CD8-positive, alpha-beta memory T cell (primary cell): ENCODE measurements around the gene UTP11. TPM values are rescaled to one million over a fixed set of nuclear protein-coding genes. Genes with fewer than 3 reads are reported as not detected.
A peak's percentile ranks its signal among the peaks of the same experiment; 100 is the strongest.

Experiments
- CTCF ChIA-PET: fragments of 350-600 bp; sonication (Branson Sonifier 250); formaldehyde crosslinking; loops from one replicate; lab custom pipeline; 2021; ENCODE audit warnings: antibody characterized with exemption; lab: Charles Lee
- POLR2A ChIA-PET: fragments of 350-600 bp; sonication (Branson Sonifier 250); formaldehyde crosslinking; loops from one replicate; lab custom pipeline; 2021; ENCODE audit warnings: antibody characterized with exemption; lab: Charles Lee
- DNase-seq, 5 donors: peaks; one replicate each; pipeline versions ENCODE4 v3.0.0 to v3.0.0-alpha.2; 2020 to 2022; ENCODE audit warnings: mixed read lengths in 1 of 5
- H3K27ac ChIP-seq: one replicate; pipeline ENCODE4 v1.7.0; 2013; ENCODE audit warnings: low read depth, mild to moderate bottlenecking, low read length, moderate library complexity
- H3K27me3 ChIP-seq: 2 replicates; pipeline ENCODE4 v1.7.0; 2013; ENCODE audit warnings: low read length, mild to moderate bottlenecking; ENCODE audit not compliant: insufficient read depth, poor library complexity, severe bottlenecking
- H3K36me3 ChIP-seq: 2 replicates; pipeline ENCODE4 v1.7.0; 2013; ENCODE audit warnings: mild to moderate bottlenecking, low read length, moderate library complexity; ENCODE audit not compliant: insufficient read depth
- H3K4me1 ChIP-seq: 2 replicates; pipeline ENCODE4 v1.7.0; 2013; ENCODE audit warnings: mild to moderate bottlenecking, low read length, moderate library complexity; ENCODE audit not compliant: insufficient read depth
- H3K4me3 ChIP-seq: 2 replicates; pipeline ENCODE4 v1.7.0; 2013; ENCODE audit warnings: mild to moderate bottlenecking, low read length
- H3K9me3 ChIP-seq: 2 replicates; pipeline ENCODE4 v1.7.0; 2013; ENCODE audit warnings: mild to moderate bottlenecking, low read length
- H3K27ac Mint-ChIP-seq, 8 donors: one replicate each; pipeline ENCODE4 v1.8.0; 2020 to 2021; ENCODE audit warnings: mixed read lengths in 8 of 8, mild to moderate bottlenecking in 6 of 8, inconsistent platforms in 3 of 8, moderate library complexity in 3 of 8
- H3K27me3 Mint-ChIP-seq, 2 donors: one replicate each; pipeline ENCODE4 v1.8.0; 2020 to 2021; ENCODE audit warnings: mixed read lengths in 2 of 2, mild to moderate bottlenecking in 1 of 2, moderate library complexity in 1 of 2
- H3K36me3 Mint-ChIP-seq, 3 donors: one replicate each; pipeline ENCODE4 v1.8.0; 2020 to 2021; ENCODE audit warnings: mixed read lengths in 3 of 3, inconsistent platforms in 1 of 3, mild to moderate bottlenecking in 1 of 3
- H3K4me1 Mint-ChIP-seq, 3 donors: one replicate each; pipeline ENCODE4 v1.8.0; 2020 to 2021; ENCODE audit warnings: mixed read lengths in 3 of 3, inconsistent platforms in 1 of 3, mild to moderate bottlenecking in 1 of 3
- H3K4me3 Mint-ChIP-seq, 7 donors: one replicate each; pipeline ENCODE4 v1.8.0; 2020 to 2021; ENCODE audit warnings: mixed read lengths in 7 of 7, mild to moderate bottlenecking in 6 of 7, moderate library complexity in 4 of 7, inconsistent platforms in 2 of 7
- H3K9me3 Mint-ChIP-seq, 5 donors: one replicate each; pipeline ENCODE4 v1.8.0; 2020 to 2022; ENCODE audit warnings: mixed read lengths in 5 of 5, mild to moderate bottlenecking in 3 of 5, moderate library complexity in 2 of 5, inconsistent platforms in 1 of 5
- polyA plus RNA-seq: library from polyadenylated mRNA; unstranded; fragments of 300-500 nt; fragmentation: Illumina TruSeq; gene quantifications from one replicate; pipeline ENCODE4 v1.2.3, GENCODE V29; 2021
- total RNA-seq, 2 experiments: library from RNA; stranded (reverse); gene quantifications; one replicate each; pipeline ENCODE4 v1.2.3, GENCODE V29; 2021

Gene UTP11
- total and polyA plus RNA-seq, 3 experiments from 2014 or later: 22.4 to 73.6 (median 73.5) TPM

DNA sequence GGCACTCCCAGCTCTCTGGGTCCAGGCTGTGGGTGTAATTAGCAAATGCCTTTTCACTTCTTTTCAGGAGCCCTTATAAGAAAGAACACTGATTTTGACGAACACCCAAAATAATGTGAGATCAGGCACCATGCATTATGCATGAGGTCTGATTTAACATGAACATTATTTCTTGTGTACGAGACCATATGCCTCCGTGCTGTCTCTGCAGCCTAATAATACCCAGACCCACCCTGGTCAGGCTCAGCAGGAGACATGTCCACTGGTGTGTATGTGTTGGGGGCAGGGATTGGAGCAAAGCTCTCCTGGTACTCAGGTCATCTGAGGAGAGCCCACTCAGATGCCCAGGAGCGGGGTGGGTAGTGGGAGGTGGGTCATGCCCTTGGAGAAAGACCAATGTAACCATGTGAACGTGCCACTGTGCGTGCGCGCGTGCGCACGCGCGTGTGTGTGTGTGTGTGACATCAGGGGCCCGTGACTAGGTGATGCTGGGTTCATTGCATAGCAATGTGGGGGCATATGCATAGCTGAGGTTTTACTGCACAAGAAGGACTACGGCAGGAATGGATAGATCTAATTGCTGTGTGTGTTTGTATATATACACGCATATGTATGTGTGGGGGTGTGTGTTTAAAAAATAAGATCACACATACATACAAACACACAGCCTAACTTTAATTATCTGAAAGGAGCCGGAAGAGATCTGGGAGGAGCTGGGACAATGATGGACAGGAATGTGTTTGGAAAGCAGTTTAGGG, 27.0 kb downstream of the UTP11 start:
- H3K27me3 Mint-ChIP-seq: peaks cover 42 to 56% of the 10 kb centered on the region in 2 donors
- H3K4me3 ChIP-seq: no peak overlapping the region
- no peak for DNase-seq
- no peaks in the 10 kb centered on the region for H3K36me3 Mint-ChIP-seq
- H3K27ac ChIP-seq: no peak overlapping the region
- CTCF ChIA-PET: interaction anchor here (1.1 kb wide), 1 partner anchor 9 kb away, joined by 3 read pairs; no protein-coding TSS in a partner anchor
- H3K4me1 Mint-ChIP-seq: peaks cover 4 to 10% (median 8%) of the 10 kb centered on the region in 3 donors
- POLR2A ChIA-PET: no interaction called here
- no peaks in the 10 kb centered on the region for H3K9me3 ChIP-seq
- H3K9me3 Mint-ChIP-seq: peaks cover 0 to 2% (median 0%) of the 10 kb centered on the region in 5 donors
- H3K4me3 Mint-ChIP-seq: peak overlapping the region in 1 of 7 donors; percentile 53
- H3K27ac Mint-ChIP-seq: no peak overlapping the region
- no peaks in the 10 kb centered on the region for H3K36me3 ChIP-seq
- peaks cover 6% of the 10 kb centered on the region for H3K4me1 ChIP-seq
- peaks cover 28% of the 10 kb centered on the region for H3K27me3 ChIP-seq

DNA sequence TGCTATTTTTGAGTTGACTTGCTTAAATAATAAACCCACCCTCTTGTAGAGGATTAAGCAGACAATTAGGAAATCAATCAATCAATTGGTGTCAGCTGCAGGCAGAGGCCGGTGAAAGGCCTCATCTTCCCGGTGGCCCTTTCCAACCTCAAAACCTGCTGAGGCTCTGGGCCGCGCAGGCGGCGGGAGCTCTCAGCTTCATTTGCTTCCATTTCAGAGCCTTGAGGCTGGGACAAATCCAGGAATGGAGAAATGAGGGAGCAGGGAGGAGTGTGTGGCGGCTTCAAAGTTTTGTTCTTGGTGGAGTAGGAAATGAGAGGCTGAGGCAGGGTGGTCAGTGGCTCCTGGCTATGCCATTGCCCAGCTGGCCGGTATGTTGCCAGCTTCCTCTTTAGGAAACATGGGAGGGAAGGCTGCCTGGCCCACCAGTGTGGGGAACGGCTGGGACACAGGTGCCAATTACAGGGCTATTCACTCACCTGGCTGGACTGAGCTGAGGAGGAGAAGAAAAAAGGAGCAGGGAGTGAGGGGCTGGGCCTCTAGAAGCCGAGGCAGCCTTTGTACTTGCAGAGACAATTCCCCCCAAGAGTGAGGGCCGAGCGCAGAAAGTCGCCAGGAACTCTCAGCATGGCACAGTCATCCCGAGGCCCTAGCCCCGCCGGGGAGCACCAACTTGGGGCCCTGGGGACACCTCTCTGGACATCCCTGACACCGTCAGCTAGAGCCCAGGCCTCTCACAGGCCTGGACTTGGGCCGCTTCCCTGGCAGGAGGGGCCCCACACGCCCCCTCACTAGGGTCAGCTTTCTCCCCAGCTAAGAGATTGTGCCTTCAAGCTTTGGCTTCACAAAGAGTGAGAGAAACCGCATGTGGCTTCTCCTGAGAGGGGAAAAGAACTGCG, 29.7 kb downstream of the UTP11 start:
- Histone ChIP-seq H3K4me3 (no peak overlapping the region), H3K27me3 (peaks cover 36% of the 10 kb centered on the region), H3K4me1 (peaks cover 11% of the 10 kb centered on the region), H3K9me3 (no peaks in the 10 kb centered on the region), H3K36me3 (no peaks in the 10 kb centered on the region), H3K27ac (no peak overlapping the region)
- H3K4me3 Mint-ChIP-seq: peak overlapping the region in 3 of 7 donors; percentile 9 to 86 (median 63)
- POLR2A ChIA-PET: no interaction called here
- no peak for DNase-seq
- CTCF ChIA-PET: interaction anchor here (1.1 kb wide), 1 partner anchor 15 kb away, joined by 3 read pairs; no protein-coding TSS in a partner anchor
- no peaks in the 10 kb centered on the region for H3K9me3 Mint-ChIP-seq
- peaks cover 9 to 18% (median 11%) of the 10 kb centered on the region in 3 donors for H3K4me1 Mint-ChIP-seq
- H3K36me3 Mint-ChIP-seq: no peaks in the 10 kb centered on the region
- peak overlapping the region in 2 of 8 donors; percentile 27 to 52 for H3K27ac Mint-ChIP-seq
- H3K27me3 Mint-ChIP-seq: peaks cover 42 to 59% of the 10 kb centered on the region in 2 donors

DNA sequence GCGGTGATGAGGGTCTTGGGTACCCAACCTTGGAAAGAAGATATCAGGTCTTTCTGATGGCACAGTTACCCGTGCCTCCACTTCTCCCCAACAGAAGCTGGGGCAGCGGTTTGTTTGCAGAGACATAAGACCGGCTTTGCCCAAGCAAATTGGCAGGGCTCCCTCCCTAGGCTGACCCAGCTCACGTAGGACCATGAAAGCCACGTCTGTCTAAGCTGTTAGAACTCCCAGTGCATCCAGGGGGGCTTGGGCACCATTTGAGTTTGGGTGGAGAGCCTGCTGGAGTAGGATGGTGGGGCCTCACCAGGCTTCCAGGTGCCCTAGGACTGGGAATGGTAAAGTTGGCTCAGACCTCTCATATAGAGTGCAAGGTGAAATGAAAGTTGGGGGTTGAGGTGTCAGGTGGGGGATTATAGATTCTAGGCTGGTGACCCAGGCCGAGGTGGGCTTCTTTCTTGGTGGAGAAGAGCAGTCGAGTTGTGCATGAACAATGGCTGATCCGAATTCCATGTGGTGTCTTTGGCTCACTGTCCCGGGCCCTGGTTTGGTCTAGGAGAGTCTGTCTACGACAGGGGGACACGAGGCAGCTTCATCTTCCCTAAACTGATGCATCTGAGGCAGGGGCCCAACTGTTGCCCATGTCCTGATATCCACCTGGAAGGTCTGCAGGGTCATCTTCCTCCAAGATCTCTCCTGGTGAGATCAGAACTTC, 30.7 kb downstream of the UTP11 start:
- no peaks in the 10 kb centered on the region for H3K36me3 ChIP-seq
- peaks cover 36% of the 10 kb centered on the region for H3K27me3 ChIP-seq
- no peak overlapping the region for H3K27ac ChIP-seq
- Mint-ChIP-seq H3K4me3 (peak overlapping the region in 5 of 7 donors; percentile 47 to 86 (median 64)), H3K4me1 (peaks cover 11 to 21% (median 11%) of the 10 kb centered on the region in 3 donors), H3K27me3 (peaks cover 45 to 59% of the 10 kb centered on the region in 2 donors), H3K9me3 (no peaks in the 10 kb centered on the region), H3K36me3 (no peaks in the 10 kb centered on the region), H3K27ac (peak overlapping the region in 2 of 8 donors; percentile 27 to 77)
- H3K9me3 ChIP-seq: no peaks in the 10 kb centered on the region
- no peak overlapping the region for H3K4me3 ChIP-seq
- H3K4me1 ChIP-seq: peaks cover 11% of the 10 kb centered on the region
- POLR2A ChIA-PET: no interaction called here
- CTCF ChIA-PET: no interaction called here
- no peak for DNase-seq

DNA sequence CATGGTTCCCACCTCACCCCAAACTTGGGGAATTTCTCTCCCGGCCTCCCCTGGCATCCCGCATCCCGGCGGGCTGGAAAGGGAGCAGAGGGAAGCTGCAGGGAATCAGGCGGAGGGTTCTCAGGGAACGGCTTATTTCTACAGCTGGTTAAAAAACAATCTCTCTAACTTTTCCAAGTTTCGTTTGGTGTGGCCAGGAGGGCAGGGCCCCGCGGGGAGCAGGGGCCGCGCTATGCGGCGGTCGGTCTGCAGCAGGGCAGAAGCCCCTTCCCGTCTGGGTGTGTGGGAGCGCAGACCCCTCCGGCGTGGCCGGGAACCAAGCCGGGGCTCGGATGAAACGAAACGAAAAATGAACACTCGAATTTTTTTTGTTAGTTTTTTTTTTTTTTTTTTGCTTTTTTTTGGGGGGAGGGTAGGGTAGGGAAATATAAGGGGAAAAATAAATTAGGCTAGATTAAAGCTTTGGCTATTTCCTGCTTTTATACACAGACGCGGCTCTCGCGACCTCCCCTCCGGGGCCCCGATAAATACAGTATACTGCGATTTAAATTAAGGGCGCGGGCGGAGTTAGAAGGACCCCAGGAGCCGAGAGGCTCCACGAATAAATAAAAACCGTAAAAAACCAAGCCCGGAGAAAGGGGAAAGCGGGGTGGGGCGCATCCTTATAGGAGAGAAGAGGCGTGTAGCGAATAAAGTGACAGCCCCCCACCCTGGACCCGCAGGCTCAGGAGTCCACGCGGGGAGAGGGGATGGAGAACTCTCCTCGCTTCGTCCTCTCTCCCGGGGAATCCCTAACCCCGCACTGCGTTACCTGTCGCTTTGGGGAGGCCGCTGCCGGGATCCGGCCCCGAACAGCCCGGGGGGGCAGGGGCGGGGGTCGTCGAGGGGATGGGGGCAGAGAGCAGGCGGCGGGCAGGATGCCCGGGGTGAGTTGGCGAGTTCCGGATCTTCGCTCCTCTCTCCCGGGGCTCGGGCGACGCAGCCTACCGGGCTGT, 32.0 kb downstream of the UTP11 start:
- no peak overlapping the region for H3K27ac ChIP-seq

DNA sequence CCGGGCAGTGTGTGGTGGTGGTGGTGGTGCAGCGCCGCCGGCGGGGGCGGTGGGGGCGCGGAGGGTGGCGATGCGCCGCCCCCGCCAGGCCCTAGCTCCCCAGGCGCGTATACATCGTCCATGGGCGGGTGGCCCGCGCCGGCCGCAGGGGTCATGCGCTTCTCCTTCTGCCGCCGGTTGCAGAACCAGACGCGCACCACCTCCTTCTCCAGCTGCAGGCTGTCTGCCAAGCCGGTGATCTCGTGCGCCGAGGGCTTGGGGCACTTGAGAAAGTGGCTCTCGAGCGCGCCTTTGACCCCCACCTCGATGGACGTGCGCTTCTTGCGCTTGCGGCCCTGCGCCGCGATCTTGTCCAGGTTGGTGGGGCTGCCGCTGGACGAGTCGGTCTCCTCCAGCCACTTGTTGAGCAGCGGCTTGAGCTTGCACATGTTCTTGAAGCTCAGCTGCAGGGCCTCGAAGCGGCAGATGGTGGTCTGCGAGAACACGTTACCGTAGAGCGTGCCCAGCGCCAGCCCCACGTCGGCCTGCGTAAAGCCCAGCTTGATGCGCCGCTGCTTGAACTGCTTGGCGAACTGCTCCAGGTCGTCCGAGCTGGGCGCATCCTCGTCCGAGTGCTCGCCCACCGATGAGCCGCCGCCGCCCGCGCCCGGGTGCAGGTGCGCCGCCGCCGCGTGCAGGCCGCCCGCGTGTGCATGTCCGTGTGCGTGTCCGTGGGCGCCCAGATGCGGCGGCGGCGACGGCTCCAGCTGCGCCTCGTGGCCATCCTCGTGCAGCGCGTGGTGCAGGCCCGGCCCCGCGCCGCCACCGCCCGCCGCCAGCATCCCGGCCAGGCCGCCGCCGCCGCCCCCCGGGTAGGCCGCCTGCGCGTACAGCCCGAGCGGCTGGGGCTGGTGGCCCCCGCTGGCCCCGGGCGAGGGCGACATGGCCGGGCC, 33.1 kb downstream of the UTP11 start:
- H3K36me3 Mint-ChIP-seq: no peaks in the 10 kb centered on the region
- H3K36me3 ChIP-seq: no peaks in the 10 kb centered on the region
- peak overlapping the region in 6 of 7 donors; percentile 15 to 69 (median 58) for H3K4me3 Mint-ChIP-seq
- no peaks in the 10 kb centered on the region for H3K9me3 Mint-ChIP-seq
- no peak overlapping the region for H3K27ac ChIP-seq
- ChIA-PET CTCF (no interaction called here), POLR2A (interaction anchor here (1.2 kb wide), 1 partner anchor 15 kb away, joined by 4 read pairs; no protein-coding TSS in a partner anchor)
- H3K27me3 ChIP-seq: peaks cover 36% of the 10 kb centered on the region
- no peaks in the 10 kb centered on the region for H3K9me3 ChIP-seq
- peaks cover 11 to 21% (median 11%) of the 10 kb centered on the region in 3 donors for H3K4me1 Mint-ChIP-seq
- DNase-seq: peak in 1 of 5 donors; percentile 14
- H3K27ac Mint-ChIP-seq: no peak overlapping the region
- peaks cover 11% of the 10 kb centered on the region for H3K4me1 ChIP-seq
- H3K4me3 ChIP-seq: no peak overlapping the region
- H3K27me3 Mint-ChIP-seq: peaks cover 36 to 38% of the 10 kb centered on the region in 2 donors

More for the DNA sequence above, 32.0 kb downstream of the UTP11 start:
- Mint-ChIP-seq H3K4me1 (peaks cover 11 to 21% (median 11%) of the 10 kb centered on the region in 3 donors), H3K27ac (no peak overlapping the region), H3K4me3 (peak overlapping the region; percentile 54 to 86 (median 78)), H3K27me3 (peaks cover 43 to 48% of the 10 kb centered on the region in 2 donors), H3K9me3 (no peaks in the 10 kb centered on the region), H3K36me3 (no peaks in the 10 kb centered on the region)
- ChIA-PET POLR2A (interaction anchor here (1.2 kb wide), 1 partner anchor 14 kb away, joined by 4 read pairs; no protein-coding TSS in a partner anchor), CTCF (interaction anchor here (1.0 kb wide), 1 partner anchor 27 kb away, joined by 3 read pairs; no protein-coding TSS in a partner anchor)
- DNase-seq: no peak
- Histone ChIP-seq H3K4me1 (peaks cover 11% of the 10 kb centered on the region), H3K36me3 (no peaks in the 10 kb centered on the region), H3K9me3 (no peaks in the 10 kb centered on the region), H3K4me3 (no peak overlapping the region), H3K27me3 (peaks cover 36% of the 10 kb centered on the region)

DNA sequence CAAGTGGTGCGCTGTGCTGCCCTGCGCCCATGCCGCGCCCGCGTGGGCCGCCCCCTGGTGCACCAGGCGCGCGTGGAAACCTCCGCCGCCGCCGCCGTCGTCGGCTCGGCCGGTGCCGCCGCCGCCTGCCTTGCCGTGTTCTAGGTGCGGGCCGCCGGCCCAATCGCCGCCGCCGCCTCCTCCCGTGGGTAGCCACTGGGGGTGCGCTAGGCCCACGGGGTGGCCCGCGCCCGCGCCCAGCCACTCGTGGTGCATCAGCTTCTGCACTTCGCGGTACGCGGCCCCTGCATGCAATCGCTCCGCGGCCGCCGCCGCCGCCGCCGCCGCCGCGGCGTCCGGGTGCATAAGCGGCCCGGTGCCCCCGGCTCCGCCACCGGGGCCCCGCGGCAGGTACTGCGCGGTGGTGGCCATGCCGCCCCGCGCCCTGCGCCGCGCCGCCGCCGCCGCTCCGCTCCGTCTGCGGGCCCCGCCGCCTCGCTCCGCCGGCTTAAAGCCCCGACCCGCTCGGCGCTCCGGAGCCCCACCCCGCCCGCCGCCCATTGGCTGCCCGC, 33.9 kb downstream of the UTP11 start, which contains the start of gene POU3F1:
Gene POU3F1 (minus strand): TSS at position 461 of the 551 bp plus-strand sequence. CDS start 50 bp downstream, at position 411.
- Mint-ChIP-seq H3K4me3 (peak within 1 kb of the TSS; percentile 66 to 86 (median 77)), H3K4me1 (peaks cover 11 to 21% (median 11%) of the 10 kb centered on the region in 3 donors), H3K9me3 (no peaks in the 10 kb centered on the region), H3K36me3 (no peaks in the 10 kb centered on the region), H3K27me3 (peaks cover 30 to 35% of the 10 kb centered on the region in 2 donors), H3K27ac (no peak within 1 kb of the TSS)
- H3K36me3 ChIP-seq: no peaks in the 10 kb centered on the region
- peaks cover 11% of the 10 kb centered on the region for H3K4me1 ChIP-seq
- H3K9me3 ChIP-seq: no peaks in the 10 kb centered on the region
- DNase-seq: peak in 2 of 5 donors; percentile 12 to 23
- ChIA-PET CTCF (no interaction called here), POLR2A (interaction anchor here (0.9 to 1.2 kb wide), 2 partner anchors 16 kb away, joined by 3 to 4 read pairs; no protein-coding TSS in a partner anchor)
- H3K27ac ChIP-seq: no peak within 1 kb of the TSS
- peak within 1 kb of the TSS; percentile 26 for H3K4me3 ChIP-seq
- peaks cover 36% of the 10 kb centered on the region for H3K27me3 ChIP-seq
